Prostate gland (tissue), 2 donors: Measurements from ENCODE around the gene EGLN2.

Source experiments
- CTCF ChIP-seq, 4 experiments: fragments of 200-600 bp in 2 of 4; fragments of 450-650 bp in 2 of 4; sonication (generic) in 2 of 4; IDR thresholded peaks; 1 replicate in 3 of 4; 2 replicates in 1 of 4; pipeline ENCODE4 v1.5.1; 2016 to 2019; ENCODE audit warnings: antibody characterized with exemption in 4 of 4, mild to moderate bottlenecking in 2 of 4, moderate library complexity in 2 of 4
- POLR2A ChIP-seq: fragments of 450-650 bp; IDR thresholded peaks from one replicate; pipeline ENCODE4 v1.6.1; 2016; ENCODE audit warnings: antibody characterized with exemption, mild to moderate bottlenecking
- POLR2AphosphoS5 ChIP-seq: sonication (generic); formaldehyde crosslinking; IDR thresholded peaks from one replicate; pipeline ENCODE4 v1.6.1; 2017; ENCODE audit warnings: antibody characterized with exemption

GRCh38 chr19:40802300-40803169 lies 3.5 kb downstream of the EGLN2 start:
- TF ChIP-seq CTCF (IDR thresholded peaks at IDR 0.05) (no peak), POLR2A (peak; percentile 24), POLR2AphosphoS5 (peak; percentile 43)
